Measurements from ENCODE around the gene RGS6.

Gene RGS6

GRCh38 chr14:72146241-72146640 is 214.0 kb downstream of the RGS6 start:
- no peak for DNase-seq
- no peak for TF ChIP-seq GATA1 (IDR thresholded peaks at IDR 0.05; ENCODE audit: low read depth, low read length)
- no peak for TF ChIP-seq POLR2A (IDR thresholded peaks at IDR 0.05; ENCODE audit: low read length)

- no peak for DNase-seq
Measured at GRCh38 chr14:72154645-72155378, 222.6 kb downstream of the RGS6 start.

GRCh38 chr14:72155379-72155993 is 223.3 kb downstream of the RGS6 start:
- no peak for DNase-seq
- TF ChIP-seq POLR2A (IDR thresholded peaks at IDR 0.05; ENCODE audit: low read length) = no peak
- no peak for TF ChIP-seq GATA1 (IDR thresholded peaks at IDR 0.05; ENCODE audit: low read depth, low read length)

More at GRCh38 chr14:72154645-72155378, 222.6 kb downstream of the RGS6 start:
- TF ChIP-seq GATA1 (IDR thresholded peaks at IDR 0.05; ENCODE audit: low read depth, low read length) (no peak), POLR2A (IDR thresholded peaks at IDR 0.05; ENCODE audit: low read length) (no peak)

GRCh38 chr14:72164420-72165228 is 232.4 kb downstream of the RGS6 start:
- TF ChIP-seq POLR2A (IDR thresholded peaks at IDR 0.05; ENCODE audit: low read length) (no peak), GATA1 (IDR thresholded peaks at IDR 0.05; ENCODE audit: low read depth, low read length) (no peak)

GRCh38 chr14:72165229-72165698 is 233.0 kb downstream of the RGS6 start:
- TF ChIP-seq POLR2A (IDR thresholded peaks at IDR 0.05; ENCODE audit: low read length) = no peak
- no peak for TF ChIP-seq GATA1 (IDR thresholded peaks at IDR 0.05; ENCODE audit: low read depth, low read length)
- no peak for DNase-seq

More at GRCh38 chr14:72164420-72165228, 232.4 kb downstream of the RGS6 start:
- DNase-seq = no peak

- peak; percentile 3 to 13 for DNase-seq
- TF ChIP-seq POLR2A (IDR thresholded peaks at IDR 0.05; ENCODE audit: low read length) = no peak
- no peak for TF ChIP-seq GATA1 (IDR thresholded peaks at IDR 0.05; ENCODE audit: low read depth, low read length)
Measured at GRCh38 chr14:72169521-72169920, 237.3 kb downstream of the RGS6 start.

- TF ChIP-seq GATA1 (IDR thresholded peaks at IDR 0.05; ENCODE audit: low read depth, low read length) (no peak), POLR2A (IDR thresholded peaks at IDR 0.05; ENCODE audit: low read length) (no peak)
- no peak for DNase-seq
Measured at GRCh38 chr14:72172049-72172448, 239.8 kb downstream of the RGS6 start.

- TF ChIP-seq POLR2A (IDR thresholded peaks at IDR 0.05; ENCODE audit: low read length) = no peak
- TF ChIP-seq GATA1 (IDR thresholded peaks at IDR 0.05; ENCODE audit: low read depth, low read length) = no peak
Measured at GRCh38 chr14:72172597-72172996, 240.4 kb downstream of the RGS6 start.

GRCh38 chr14:72173038-72173720 is 240.9 kb downstream of the RGS6 start:
- TF ChIP-seq POLR2A (IDR thresholded peaks at IDR 0.05; ENCODE audit: low read length) = no peak
- TF ChIP-seq GATA1 (IDR thresholded peaks at IDR 0.05; ENCODE audit: low read depth, low read length) = no peak
- no peak for DNase-seq

More at GRCh38 chr14:72172597-72172996, 240.4 kb downstream of the RGS6 start:
- no peak for DNase-seq

- DNase-seq = no peak
- TF ChIP-seq GATA1 (IDR thresholded peaks at IDR 0.05; ENCODE audit: low read depth, low read length) (no peak), POLR2A (IDR thresholded peaks at IDR 0.05; ENCODE audit: low read length) (no peak)
Measured at GRCh38 chr14:72177251-72177650, 245.0 kb downstream of the RGS6 start.

GRCh38 chr14:72178517-72178916 is 246.3 kb downstream of the RGS6 start:
- TF ChIP-seq GATA1 (IDR thresholded peaks at IDR 0.05; ENCODE audit: low read depth, low read length) = no peak
- no peak for TF ChIP-seq POLR2A (IDR thresholded peaks at IDR 0.05; ENCODE audit: low read length)
- DNase-seq = peak in 1 of 2 experiments; percentile 3

- DNase-seq = no peak
- TF ChIP-seq POLR2A (IDR thresholded peaks at IDR 0.05; ENCODE audit: low read length) = no peak
- no peak for TF ChIP-seq GATA1 (IDR thresholded peaks at IDR 0.05; ENCODE audit: low read depth, low read length)
Measured at GRCh38 chr14:72182708-72183432, 250.6 kb downstream of the RGS6 start.

- TF ChIP-seq POLR2A (IDR thresholded peaks at IDR 0.05; ENCODE audit: low read length) (no peak), GATA1 (IDR thresholded peaks at IDR 0.05; ENCODE audit: low read depth, low read length) (no peak)
- DNase-seq = no peak
Measured at GRCh38 chr14:72183631-72184030, 251.4 kb downstream of the RGS6 start.
